HG02884 (cell line): ENCODE measurements around the gene ABCA12.

Experiments
- ATAC-seq: cut with Tn5 transposase; IDR thresholded peaks from one replicate; pipeline ENCODE4 v1.9.1; 2021; ENCODE audit warnings: mild to moderate bottlenecking, moderate library complexity; ENCODE audit not compliant: unreplicated experiment

The ABCA12 gene

DNA sequence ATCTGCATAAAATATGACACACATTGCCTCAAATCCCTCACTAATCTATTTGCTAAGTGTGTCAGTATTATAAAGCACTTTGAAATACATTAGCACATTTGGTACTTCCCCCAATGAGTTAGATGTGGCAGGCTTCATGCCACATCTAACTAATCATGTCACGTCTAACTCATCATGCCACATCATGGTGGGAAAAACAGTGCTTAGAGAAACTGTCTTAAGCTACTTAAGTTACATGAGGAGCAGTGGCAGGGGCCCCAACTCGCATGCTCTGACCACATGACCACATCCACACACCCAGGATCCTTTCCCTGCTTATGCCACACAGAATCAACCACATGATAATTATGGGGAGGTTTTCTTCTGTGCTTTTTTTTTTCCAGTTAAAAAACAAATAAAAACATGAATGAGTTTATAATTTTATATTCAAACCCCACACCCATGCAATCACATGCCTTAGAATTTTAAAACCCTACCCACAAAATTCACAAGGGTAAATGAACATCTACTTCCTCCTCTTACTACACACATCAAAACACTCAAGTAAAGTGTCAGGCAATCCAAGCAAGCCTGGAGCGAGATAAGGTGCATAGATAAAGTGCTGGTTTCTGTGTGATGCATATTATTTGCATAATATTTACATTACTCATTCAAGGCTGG, 1.6 kb downstream of the ABCA12 start:
- peak; percentile 50 for ATAC-seq

DNA sequence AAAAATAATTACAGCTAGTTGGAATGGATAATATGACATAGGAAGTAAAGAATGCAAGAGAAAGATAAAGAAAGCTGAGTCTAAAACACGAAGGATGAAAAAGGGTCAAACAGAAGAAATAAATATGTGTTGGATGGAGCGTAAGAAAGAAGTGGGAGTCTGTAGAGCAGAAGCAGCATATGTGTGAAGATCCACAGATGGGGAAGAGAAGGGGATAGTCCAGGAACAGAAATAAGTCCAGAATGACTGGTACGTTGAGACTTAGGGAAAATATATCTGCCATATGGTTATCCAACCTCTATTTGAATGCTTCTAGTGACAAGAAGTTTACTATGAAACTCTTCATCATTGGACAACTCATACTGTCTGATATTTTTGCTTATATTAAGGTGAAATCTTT, 18.0 kb downstream of the ABCA12 start:
- ATAC-seq, result no peak

DNA sequence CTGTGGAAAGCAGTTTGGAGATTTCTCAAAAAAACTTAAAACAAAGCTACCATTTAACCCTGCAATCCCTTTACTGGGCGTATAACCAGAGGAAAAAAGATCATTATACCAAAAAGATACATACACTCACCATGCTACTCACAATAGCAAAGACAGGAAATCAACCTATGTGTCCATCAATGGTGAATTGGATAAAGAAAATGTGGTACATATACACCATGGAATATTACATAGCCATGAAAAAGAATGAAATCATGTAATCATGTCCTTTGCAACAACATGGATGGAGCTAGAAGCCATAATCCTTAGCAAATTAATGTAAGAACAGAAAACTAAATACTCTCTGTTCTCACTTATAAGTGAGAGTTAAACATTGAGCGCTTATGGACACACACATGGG, 18.6 kb downstream of the ABCA12 start:
- no peak for ATAC-seq

DNA sequence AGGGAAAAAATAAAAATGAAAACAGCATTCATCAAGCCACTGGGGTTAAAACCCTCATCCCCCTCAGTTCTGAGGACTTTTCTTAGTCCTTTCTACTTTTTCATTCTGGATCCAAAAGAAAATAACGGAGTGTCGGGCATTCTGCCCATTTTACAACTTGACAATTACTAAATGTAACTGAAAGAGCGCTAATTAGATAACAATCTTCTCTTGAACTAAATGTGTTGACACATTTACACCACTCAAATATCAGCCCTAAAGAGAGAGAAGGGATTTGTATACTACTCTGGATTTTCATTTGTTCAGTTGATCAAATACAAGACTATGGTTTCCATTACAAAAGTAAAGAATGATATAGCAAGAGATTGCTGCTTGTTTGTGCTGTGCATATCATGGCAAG, 27.5 kb downstream of the ABCA12 start:
- no peak for ATAC-seq

DNA sequence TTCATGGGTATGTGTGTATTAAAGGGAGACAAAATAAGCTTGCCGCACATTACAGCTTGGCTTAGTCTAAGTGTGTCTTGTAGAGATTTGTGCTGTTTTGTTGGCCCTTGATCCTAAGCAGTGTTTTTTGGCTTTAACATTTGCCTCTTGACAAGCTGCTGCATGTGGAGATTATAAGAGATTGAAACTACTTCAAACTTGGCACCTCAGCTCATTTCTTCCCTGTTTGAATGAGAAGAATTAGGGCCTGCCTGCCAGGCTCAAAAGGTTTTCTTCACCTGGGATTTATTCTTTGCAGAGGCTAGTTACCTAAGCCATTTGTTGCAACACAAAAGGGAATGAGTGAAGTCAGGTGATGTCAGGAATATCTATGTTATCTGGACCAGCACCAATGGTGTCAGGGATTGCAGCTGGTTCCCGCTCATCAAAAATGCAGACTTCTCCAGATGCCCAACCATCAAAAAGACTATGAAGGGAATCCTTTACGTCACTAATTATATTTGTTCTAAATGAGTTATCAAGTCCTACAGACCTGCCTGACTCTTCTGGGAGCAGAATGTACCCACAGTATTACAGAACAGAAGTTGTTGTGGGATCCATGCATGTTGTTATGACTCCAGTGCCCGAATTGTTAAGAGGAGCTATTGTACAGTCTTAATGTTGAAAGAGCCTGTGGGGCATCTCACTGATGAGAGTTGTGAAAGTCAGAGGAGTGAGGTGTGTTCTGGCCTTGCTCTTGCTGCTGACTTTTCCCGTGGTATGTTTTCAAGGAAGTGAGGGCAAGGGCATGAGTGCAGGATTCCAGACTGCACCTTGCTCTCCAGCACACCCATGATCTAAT, 31.0 kb downstream of the ABCA12 start:
- ATAC-seq, result no peak

DNA sequence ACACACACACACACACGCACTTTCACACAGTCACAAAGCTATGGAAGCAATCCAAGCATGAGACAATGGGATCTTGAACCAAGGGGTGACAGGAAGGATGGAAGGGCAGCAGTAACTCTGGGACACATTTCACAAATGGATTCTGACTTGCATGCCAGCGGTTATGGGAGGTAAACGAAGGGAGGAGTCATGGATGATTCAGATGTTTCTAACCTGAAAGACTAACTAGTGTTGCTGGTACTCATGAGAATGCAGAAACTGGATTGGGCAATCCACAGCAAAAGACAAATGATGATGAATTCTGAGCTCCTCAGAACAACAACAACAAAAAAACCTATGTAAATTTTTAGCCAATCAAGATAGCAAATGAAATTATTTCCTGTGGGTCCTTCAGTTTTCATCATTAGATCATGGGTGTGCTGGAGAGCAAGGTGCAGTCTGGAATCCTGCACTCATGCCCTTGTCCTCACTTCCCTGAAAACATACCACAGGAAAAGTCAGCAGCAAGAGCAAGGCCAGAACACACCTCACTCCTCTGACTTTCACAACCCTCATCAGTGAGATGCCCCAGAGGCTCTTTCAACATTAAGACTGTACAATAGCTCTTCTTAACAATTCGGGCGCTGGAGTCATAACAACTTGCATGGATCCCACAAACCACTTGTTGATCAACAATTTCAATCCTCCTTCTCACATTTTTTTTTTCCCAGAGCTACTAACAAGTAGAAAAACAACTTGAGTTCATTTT, 32.6 kb downstream of the ABCA12 start:
- ATAC-seq, result no peak

DNA sequence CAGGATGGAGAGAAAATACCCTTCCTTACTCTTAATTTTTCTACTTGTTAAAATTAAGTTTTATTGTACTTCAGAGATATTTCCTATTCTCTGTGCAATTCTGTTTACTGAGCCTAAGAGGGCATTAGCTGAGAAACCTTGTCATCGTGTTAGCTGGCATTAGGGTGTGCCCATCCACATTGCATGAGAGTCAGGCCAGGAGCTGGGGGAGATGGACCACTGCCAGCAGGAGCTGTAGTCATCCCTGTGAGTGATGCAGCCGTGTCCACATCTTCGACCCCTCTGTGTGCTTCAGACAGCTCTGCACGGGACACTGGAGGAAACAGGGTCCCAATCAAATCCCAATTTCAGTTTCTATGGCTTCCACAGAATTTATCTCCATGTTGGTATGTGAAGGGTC, 34.2 kb downstream of the ABCA12 start:
- ATAC-seq, result no peak

- ATAC-seq, result no peak
These were observed 39.6 kb downstream of the ABCA12 start for GRCh38 chr2:215098875-215099274.

- no peak for ATAC-seq
These were observed 54.3 kb downstream of the ABCA12 start for GRCh38 chr2:215084080-215084479.

- no peak for ATAC-seq
These were observed 55.3 kb downstream of the ABCA12 start for GRCh38 chr2:215083146-215083545.

DNA sequence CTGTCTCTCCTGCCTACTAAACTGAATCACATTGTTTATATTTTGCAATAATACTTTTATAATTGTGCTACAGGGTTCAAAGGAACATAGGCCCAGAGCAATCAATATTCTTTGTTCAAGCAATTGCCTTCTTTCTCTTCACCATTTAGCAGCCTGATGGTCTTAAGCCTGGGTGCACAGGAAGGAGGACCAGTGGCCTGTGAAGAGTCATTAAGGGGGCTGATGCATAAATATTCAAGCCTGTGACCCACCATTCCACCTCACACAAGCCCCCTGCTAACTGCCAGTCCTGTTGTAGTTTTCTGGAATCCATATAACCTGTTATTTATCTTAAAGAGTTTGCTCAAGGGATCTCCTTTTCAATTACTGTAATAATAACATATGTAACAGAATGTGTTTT, 56.0 kb downstream of the ABCA12 start:
- ATAC-seq, result no peak

DNA sequence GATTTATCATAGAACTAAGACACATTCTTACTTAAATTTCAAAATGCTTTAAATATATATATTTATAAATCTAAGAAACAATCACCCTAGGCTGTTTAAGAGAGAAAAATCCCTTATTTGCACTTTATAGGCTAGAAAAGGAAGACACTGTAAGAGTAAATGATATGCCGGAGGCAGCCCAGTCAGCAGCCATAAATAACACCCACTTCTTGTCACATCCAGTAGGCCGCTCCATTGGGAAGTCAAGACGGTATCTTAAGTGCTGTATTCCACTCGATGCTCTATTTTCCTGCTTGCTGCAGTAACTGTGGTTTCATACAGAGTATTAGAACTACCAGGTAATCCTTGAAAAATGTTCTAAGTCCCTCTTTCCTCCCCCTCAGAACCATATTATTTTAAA, 57.9 kb downstream of the ABCA12 start:
- no peak for ATAC-seq

DNA sequence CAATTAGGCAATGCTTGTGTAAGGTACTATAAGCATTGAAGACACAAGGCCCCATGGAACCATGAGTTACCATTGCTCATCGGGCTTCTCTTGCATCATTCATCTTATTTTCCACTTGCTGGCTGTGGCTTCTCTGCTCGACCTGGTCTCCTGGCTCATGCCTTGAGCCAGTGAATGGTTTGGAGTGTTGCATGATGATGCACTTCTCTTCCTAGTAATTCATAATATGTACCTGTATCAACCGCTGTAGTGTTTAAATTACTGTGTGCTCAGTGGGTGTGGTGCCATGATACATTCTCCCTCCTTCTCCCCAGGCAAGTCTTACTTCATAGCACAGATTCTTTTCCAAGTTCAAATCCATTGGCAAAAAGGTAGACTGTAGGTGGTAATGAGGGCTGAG, 66.8 kb downstream of the ABCA12 start:
- ATAC-seq, result no peak

GRCh38 chr2:215068399-215068798, 70.0 kb downstream of the ABCA12 start:
- ATAC-seq, result no peak

GRCh38 chr2:215066124-215066523, 72.3 kb downstream of the ABCA12 start:
- ATAC-seq, result no peak

- ATAC-seq, result no peak
These were observed 74.9 kb downstream of the ABCA12 start for GRCh38 chr2:215063526-215063925.

DNA sequence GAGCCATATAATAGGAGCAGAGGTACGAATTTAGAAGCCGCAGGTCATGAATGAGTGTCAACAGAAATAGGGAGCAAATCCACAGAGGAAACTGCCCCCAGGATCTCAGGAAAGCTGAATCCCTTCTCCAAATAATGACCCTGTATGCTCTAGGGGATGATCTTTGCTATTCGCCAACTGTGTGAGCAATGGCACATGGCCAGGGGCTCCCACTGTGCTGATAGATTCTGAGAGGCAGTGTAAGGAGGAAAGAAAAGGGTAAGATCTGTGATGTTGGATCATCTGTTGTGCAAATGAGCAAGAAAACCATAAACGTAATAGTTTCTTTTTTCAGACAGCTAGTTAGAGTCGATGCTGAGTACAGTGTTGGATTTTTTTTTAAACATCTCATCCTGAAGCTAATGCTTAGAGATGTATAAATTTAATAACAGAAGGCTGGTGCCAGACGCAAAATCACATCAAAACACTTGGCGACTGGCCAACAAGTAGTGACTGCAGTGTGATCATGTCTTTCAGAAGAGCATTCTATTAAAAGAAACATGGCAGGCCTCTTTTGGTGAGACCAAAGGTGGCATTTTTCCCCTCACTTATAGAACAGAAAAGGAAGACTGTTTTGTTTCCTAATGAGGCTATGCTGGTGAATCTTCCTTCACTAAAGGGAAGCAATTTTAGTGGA, 77.4 kb downstream of the ABCA12 start:
- ATAC-seq, result no peak

DNA sequence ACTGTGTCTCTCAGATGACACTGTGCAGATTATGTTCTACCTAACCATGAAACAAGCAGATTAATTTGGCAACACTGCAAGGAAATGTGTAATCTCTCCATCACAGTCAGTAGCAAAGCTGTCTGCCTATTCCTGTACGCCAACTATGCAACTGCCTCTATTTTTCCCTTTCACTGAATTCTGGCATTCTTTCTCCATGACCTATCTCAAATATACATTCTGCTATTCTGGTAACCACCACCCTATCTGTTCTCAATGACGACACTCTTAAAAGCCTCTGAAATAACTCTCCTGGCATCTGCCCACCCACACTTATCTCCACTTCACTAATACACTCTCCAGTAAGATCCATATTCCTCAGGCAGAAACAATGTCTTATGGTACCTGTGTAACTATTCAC, 78.7 kb downstream of the ABCA12 start:
- no peak for ATAC-seq

- no peak for ATAC-seq
These were observed 82.5 kb downstream of the ABCA12 start for GRCh38 chr2:215055891-215056290.

DNA sequence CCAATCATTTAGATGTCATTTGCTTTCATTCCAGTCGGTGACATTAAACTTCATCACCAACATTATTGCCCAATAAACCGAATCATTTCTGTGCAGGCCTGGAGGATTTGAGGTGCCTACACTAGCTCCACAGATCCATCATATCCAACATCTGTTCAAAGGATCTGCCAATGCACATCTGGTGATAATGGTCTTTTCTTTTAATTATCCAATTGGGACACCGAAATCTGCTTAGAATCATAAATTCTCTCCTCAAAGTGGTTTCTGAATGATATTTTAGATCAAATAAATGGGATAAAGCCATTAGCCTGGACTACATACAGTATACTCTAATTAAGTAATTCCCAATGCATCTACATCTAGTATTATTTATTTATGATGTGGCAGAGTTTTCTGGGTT, 85.6 kb downstream of the ABCA12 start:
- no peak for ATAC-seq

DNA sequence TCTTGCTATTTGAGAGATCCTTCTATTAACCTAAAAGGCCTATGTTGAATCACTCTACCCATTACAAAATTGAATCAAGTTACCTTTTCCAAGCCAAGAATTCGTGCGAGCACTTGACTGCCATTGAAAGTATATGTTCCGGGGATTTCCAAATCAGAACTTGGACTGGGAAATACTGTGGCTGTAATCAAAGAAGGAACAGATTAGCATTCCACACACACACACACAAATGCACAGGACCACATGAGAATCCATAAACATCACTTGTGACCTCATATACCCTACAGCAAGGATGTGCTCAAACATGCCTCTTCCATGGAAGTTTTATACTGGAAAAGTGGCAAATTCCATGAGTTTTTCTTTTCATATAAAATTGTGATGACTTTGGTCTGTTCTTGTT, 86.0 kb downstream of the ABCA12 start:
- ATAC-seq, result no peak
